SU-DHL-6 (cell line): ENCODE data around the gene ARHGAP45.

Experiments used
- H2AFZ ChIP-seq: fragments of 200-600 bp; sonication (generic); 2 replicates; pipeline ENCODE4 v1.6.1; 2014; ENCODE audit warnings: low read depth, mild to moderate bottlenecking, moderate library complexity, mixed read lengths, antibody characterized with exemption, low read length; ENCODE audit not compliant: severe bottlenecking
- H3F3A ChIP-seq: fragments of 200-600 bp; shearing (Covaris generic); 2 replicates; pipeline ENCODE4 v1.6.0; 2016; ENCODE audit warnings: antibody characterized with exemption, mild to moderate bottlenecking; ENCODE audit not compliant: insufficient read depth
- H3K27ac ChIP-seq: fragments of 200-600 bp; sonication (generic); 2 replicates; pipeline ENCODE4 v1.5.1; 2016; ENCODE audit warnings: low read depth, mild to moderate bottlenecking, low read length, moderate library complexity, mixed read lengths
- H3K27me3 ChIP-seq: fragments of 200-600 bp; sonication (generic), shearing (Covaris generic); 2 replicates; pipeline ENCODE4 v1.6.0; 2014; ENCODE audit warnings: mild to moderate bottlenecking, low read length
- H3K36me3 ChIP-seq: fragments of 200-600 bp; sonication (generic); 2 replicates; pipeline ENCODE4 v1.6.1; 2014; ENCODE audit warnings: mild to moderate bottlenecking, low read length, mixed read lengths
- H3K4me2 ChIP-seq: fragments of 300-600, 200-600 bp; shearing (Covaris generic), sonication (generic); 2 replicates; pipeline ENCODE4 v1.6.0; 2014; ENCODE audit warnings: low read length, low read depth, mild to moderate bottlenecking; ENCODE audit not compliant: poor library complexity, severe bottlenecking
- H3K4me3 ChIP-seq: fragments of 200-600 bp; sonication (generic); 2 replicates; pipeline ENCODE4 v1.5.1; 2014; ENCODE audit warnings: antibody characterized with exemption, low read length, mild to moderate bottlenecking, mixed read lengths; ENCODE audit not compliant: insufficient read depth, poor library complexity, severe bottlenecking
- H3K79me2 ChIP-seq: fragments of 200-600 bp; sonication (generic); 2 replicates; pipeline ENCODE4 v1.6.1; 2014; ENCODE audit warnings: mild to moderate bottlenecking, low read length, moderate library complexity; ENCODE audit not compliant: insufficient read depth
- H3K9ac ChIP-seq: fragments of 200-600 bp; sonication (generic); 2 replicates; pipeline ENCODE4 v1.7.0; 2014; ENCODE audit warnings: mild to moderate bottlenecking, low read length
- H3K9me2 ChIP-seq: fragments of 200-600 bp; sonication (generic); replicated peaks from 2 replicates; pipeline ENCODE4 v1.6.1; 2014; ENCODE audit warnings: low read length; ENCODE audit not compliant: insufficient read depth
- H3K9me3 ChIP-seq: fragments of 200-600 bp; sonication (generic); 2 replicates; pipeline ENCODE4 v1.6.1; 2014; ENCODE audit warnings: low read length, mixed read lengths; ENCODE audit not compliant: insufficient read depth
- H4K20me1 ChIP-seq: fragments of 200-600 bp; sonication (generic); 2 replicates; pipeline ENCODE4 v1.6.1; 2014; ENCODE audit warnings: low read depth, mild to moderate bottlenecking, antibody characterized with exemption, low read length, moderate library complexity, mixed read lengths
- CTCF ChIP-seq: fragments of 200-600 bp; sonication (generic); IDR thresholded peaks from one replicate; pipeline ENCODE4 v1.5.1; 2017; ENCODE audit warnings: antibody characterized with exemption, mild to moderate bottlenecking, low read length, moderate library complexity; ENCODE audit not compliant: insufficient read depth, poor library complexity, severe bottlenecking
- EZH2phosphoT487 ChIP-seq: fragments of 200-600 bp; sonication (generic), shearing (Covaris generic); conservative IDR thresholded peaks from 2 replicates; pipeline ENCODE4 v1.6.1; 2018; ENCODE audit warnings: mild to moderate bottlenecking, antibody characterized with exemption, low read length, moderate library complexity, mixed read lengths

The ARHGAP45 gene

GRCh38 chr19:1074544-1075283 is 7.7 kb downstream of the ARHGAP45 start:
- no peaks in the 10 kb centered on the region for H3K9me2 ChIP-seq
- peaks cover 38% of the 10 kb centered on the region for H3F3A ChIP-seq
- peak overlapping the region; percentile 91 for H3K27ac ChIP-seq
- H3K9me3 ChIP-seq, result no peaks in the 10 kb centered on the region
- no peaks in the 10 kb centered on the region for H4K20me1 ChIP-seq
- peak overlapping the region; percentile 39 for H3K4me3 ChIP-seq
- H3K9ac ChIP-seq, result peak overlapping the region; percentile 52; the same call in 1 of the 2 replicates
- peaks cover 7% of the 10 kb centered on the region; the same call in 1 of the 2 replicates for H3K79me2 ChIP-seq
- peaks cover 8% of the 10 kb centered on the region for H3K36me3 ChIP-seq
- H3K4me2 ChIP-seq, result peak overlapping the region; percentile 78
- TF ChIP-seq CTCF (no peak), EZH2phosphoT487 (no peak)
- H2AFZ ChIP-seq, result no peak overlapping the region
- H3K27me3 ChIP-seq, result no peaks in the 10 kb centered on the region

GRCh38 chr19:1076046-1076386 is 9.0 kb downstream of the ARHGAP45 start:
- no peaks in the 10 kb centered on the region for H4K20me1 ChIP-seq
- H3F3A ChIP-seq, result peaks cover 34% of the 10 kb centered on the region
- peak overlapping the region; percentile 91 for H3K27ac ChIP-seq
- no peak overlapping the region for H3K9ac ChIP-seq
- peaks cover 8% of the 10 kb centered on the region for H3K36me3 ChIP-seq
- H3K79me2 ChIP-seq, result 0 out of 2 replicates have a peak, but pooled peaks cover under 1% of the 10 kb centered on the region
- no peak overlapping the region for H3K4me3 ChIP-seq
- H3K27me3 ChIP-seq, result no peaks in the 10 kb centered on the region
- H3K9me2 ChIP-seq, result no peaks in the 10 kb centered on the region
- no peak overlapping the region for H2AFZ ChIP-seq
- no peaks in the 10 kb centered on the region for H3K9me3 ChIP-seq
- TF ChIP-seq CTCF (no peak), EZH2phosphoT487 (no peak)
- no peak overlapping the region for H3K4me2 ChIP-seq

DNA sequence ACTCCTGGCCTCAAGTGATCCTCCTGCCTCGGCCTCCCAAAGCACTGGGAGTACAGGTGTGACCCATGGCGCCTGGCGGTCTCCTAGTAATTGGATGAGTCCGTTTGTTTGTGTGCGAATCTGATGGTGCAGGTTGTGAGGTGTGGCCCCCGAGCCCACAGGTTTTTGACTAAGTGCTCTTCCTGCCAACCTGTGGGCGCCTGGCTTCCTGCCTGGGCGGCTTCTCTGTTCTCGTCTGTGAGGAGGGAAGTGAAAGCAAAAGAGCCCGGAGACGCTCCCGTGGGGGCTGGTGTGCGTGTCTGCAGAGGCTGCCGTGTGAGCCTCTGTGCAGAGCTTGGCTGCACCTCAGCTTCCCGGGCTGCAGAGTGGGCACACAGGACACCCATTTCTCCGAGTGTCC is 10.0 kb downstream of the ARHGAP45 start:
- peak overlapping the region; percentile 91 for H3K27ac ChIP-seq
- no peaks in the 10 kb centered on the region for H3K27me3 ChIP-seq
- peaks cover 29% of the 10 kb centered on the region for H3F3A ChIP-seq
- H4K20me1 ChIP-seq, result no peaks in the 10 kb centered on the region
- no peaks in the 10 kb centered on the region for H3K9me3 ChIP-seq
- H3K4me3 ChIP-seq, result no peak overlapping the region
- peak overlapping the region; percentile 52 for H3K4me2 ChIP-seq
- TF ChIP-seq EZH2phosphoT487 (no peak), CTCF (no peak)
- H3K9me2 ChIP-seq, result no peaks in the 10 kb centered on the region
- no peaks in the 10 kb centered on the region for H3K79me2 ChIP-seq
- H3K9ac ChIP-seq, result peak overlapping the region; percentile 23; the same call in 1 of the 2 replicates
- H2AFZ ChIP-seq, result no peak overlapping the region
- peaks cover 8% of the 10 kb centered on the region for H3K36me3 ChIP-seq
